Stimulated activated CD4-positive, alpha-beta T cell treated with anti-CD3 and anti-CD28 coated beads, Interleukin-4, amount 100 ng/mL, for 1 hour (primary cell): ENCODE measurements around the gene NCAM1.

Experiments used
- DNase-seq: peaks from one replicate; pipeline ENCODE4 v3.0.0-alpha.2; 2020

The NCAM1 gene

DNA sequence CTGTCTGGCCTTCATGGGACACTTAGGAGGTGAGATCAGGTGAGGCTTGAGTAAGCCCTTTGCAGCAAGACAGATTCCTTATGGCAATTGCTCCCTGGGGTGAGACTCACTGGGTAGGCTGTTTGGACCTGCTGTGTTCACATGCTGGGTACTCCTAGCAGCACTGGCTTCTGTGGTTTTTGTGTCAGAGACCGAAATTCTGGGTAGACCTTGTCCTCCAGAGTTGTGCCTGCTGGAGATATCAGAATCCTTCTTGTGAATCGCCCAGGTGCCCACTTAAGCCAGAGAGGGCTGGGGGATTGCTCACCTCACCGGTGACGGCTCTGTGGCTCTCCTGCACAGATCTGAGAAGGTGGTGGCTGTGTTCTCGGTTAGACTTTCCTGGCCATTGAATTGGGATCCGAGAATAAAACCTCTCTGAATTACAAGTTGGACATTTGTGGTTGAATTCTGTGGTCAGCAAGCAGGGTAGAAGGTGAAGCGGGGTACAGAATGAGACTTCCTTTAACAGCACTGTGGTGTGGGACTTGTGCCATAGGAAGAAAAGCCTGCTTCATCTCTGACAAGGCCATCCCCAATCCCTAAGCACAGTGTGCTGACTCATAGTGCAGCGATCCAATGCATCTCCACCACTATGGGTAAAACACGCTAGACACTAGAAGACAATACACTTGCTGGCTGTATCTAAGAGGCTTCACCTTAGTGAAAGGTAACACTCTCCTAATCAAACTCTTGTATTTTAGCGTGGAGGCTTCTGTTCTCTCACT, 300.7 kb downstream of the NCAM1 start:
- no peak for DNase-seq

DNA sequence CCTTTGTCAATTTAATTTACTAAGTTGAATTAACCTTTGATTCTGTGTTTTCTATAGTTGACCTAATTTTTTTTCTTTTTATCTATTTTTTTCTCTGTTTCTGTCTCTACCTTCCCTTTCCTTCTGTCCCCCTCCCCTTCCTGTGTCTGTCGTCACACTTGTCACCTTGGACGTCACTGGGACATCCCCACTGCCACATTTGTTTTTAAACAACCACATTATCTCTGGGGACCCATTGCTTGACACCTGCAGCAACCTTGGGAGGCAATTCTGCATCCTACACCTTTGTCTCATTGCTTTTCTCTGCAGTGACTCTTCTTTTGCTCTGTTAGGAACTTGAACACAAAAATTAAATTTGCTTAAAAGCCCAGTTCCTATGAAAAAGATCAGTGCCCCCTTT, 301.4 kb downstream of the NCAM1 start:
- no peak for DNase-seq

DNA sequence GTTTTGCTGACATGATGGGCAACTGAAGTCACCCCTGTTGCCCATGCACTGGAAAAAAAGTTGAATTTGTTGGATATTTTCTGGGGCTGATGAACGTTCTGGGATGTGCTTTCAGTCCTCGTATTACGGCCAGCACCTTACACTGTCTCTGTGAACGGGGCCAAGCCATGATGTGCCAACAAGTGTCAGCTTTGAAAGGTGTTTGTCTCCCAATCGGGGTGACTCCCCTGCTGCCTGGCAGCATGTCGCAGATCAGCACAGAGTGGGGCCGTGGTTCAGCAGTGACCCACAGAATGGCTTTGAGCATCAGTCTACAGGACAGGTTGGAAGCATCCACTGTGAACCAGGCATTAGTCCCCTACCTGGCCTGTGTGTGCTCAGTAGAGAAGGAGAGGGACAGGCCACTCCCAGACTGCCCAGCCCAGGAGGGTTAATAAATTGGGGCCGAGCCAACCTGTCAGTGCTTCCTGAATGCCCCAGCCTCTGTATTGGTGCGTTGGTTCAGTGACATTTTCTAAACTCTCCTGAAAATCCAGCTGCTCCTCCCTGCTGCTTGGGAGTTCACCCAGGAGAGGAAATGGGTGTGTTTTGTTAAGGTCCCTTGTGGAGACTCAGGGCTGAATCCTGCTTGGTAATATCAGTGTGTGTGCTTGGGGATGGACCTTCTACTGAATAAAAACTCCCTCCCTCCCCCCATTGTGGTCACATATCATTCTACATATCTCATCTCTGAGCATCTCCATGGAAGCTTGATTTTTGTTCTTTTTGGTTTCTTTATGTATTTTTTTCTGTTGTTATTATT, 302.4 kb downstream of the NCAM1 start:
- no peak for DNase-seq

DNA sequence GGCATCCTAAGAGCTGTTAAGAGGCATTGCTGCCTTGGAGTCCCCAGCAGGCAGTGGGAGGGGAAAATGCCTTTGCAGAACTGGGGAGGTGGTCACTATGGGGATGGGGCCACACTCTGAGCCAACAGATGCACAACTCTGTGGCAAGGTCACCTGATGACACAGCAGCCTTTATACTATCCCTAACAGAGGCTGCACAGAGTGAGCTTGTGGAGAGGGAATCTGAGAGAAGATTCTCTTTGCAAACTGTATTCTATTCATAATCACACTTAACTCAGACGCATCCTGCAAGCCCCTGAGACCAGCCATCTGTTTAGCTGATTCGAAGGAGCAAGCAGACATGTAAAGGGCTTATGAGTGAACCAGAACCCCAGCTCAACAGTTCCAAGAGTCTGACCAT, 304.1 kb downstream of the NCAM1 start:
- no peak for DNase-seq

DNA sequence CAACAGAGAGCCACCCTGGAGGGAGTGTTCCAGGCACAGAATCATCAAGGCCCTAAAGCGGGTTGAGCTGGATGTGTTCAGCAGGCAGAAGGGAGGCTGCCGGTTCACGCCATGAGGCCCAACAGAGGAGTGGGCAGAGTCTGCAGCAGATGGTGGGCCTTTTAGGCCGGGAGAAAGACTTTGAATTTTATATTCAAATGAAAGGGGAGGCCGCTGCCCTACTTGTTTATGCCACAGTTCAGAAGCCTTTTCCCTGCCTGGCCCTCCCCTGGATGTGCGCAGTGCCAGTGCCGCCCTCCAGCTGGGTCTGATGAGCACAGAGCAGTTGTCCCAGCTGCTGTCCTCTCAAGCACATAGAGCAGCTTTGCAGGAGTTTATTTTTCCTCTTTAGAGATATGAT, 306.3 kb downstream of the NCAM1 start:
- DNase-seq: no peak

DNA sequence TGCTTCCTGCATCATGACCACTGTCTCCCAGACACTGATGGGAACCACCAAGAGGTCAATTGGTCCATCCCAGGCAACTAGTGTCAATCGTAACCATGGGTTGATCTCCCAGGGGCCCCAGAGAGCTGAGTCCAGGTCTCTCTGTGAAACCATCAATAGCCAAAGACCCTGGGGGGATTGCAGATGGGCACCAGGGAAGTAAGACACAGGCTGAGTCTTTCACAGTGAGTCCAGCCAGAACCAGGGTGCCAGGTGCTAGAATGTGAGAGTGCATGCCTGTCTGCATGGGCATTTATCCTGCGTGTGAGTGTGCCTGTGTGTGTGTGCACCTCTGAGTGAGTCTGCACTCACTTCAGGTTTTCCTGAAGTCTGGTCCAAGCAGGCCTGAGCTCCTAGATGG, 307.9 kb downstream of the NCAM1 start:
- no peak for DNase-seq

DNA sequence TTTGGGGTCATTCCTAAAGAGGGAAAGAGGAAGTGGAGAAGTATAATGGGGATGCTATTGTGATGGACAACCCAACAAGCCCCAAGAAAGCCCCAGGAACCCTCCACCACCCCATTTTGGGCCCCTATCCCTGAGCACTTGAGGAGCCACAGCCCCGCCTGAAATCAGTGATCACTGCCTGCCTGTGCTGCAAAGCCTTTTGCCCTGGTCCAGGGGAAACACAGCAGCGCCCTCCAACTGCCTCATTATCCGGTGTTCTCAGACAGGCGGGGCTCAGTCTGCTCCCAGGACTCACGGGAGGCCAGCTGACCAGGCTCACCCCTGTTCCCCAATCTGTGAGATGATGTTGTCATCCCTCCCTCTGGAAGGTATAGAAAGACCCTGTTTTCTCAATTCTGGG, 308.4 kb downstream of the NCAM1 start:
- no peak for DNase-seq

DNA sequence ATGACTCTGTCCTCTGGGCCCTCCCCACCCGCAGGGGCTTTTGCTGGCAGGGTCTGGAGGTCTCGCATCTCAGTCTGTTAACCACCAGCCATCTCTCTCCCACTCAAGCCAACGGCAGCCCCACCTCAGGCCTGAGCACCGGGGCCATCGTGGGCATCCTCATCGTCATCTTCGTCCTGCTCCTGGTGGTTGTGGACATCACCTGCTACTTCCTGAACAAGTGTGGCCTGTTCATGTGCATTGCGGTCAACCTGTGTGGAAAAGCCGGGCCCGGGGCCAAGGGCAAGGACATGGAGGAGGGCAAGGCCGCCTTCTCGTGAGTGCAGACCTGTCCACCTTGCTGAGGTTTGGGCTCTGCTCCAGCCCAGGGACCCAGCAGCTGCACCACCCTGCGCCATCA, 308.9 kb downstream of the NCAM1 start:
- no peak for DNase-seq

DNA sequence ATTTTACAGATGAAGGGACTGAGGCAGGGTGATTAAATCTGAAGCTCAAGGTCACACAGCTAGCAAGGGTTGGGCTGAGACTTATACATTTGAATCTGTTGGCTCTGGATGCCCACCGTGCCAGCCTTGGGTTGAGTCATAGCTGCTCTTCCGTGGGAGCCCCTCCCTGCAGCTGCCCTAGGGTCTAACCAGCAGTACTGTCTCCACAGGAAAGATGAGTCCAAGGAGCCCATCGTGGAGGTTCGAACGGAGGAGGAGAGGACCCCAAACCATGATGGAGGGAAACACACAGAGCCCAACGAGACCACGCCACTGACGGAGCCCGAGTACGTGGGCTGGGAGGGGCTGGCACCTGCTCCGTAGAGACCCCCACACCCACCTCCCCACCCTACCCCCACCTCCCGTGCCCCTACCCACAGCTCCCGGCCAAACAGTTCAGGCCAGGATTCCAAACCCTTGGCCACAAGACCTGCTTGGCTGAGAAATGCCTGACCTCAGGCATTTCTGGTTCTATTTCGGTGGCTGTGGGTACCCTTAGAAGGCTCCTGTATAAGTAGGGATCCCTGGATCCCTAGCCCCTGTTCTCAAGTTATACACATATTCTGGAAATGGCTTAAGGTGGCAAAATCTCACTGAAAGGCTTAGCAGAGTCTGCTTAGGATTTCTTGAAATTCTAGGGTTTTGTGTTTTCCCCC, 310.5 kb downstream of the NCAM1 start:
- no peak for DNase-seq

DNA sequence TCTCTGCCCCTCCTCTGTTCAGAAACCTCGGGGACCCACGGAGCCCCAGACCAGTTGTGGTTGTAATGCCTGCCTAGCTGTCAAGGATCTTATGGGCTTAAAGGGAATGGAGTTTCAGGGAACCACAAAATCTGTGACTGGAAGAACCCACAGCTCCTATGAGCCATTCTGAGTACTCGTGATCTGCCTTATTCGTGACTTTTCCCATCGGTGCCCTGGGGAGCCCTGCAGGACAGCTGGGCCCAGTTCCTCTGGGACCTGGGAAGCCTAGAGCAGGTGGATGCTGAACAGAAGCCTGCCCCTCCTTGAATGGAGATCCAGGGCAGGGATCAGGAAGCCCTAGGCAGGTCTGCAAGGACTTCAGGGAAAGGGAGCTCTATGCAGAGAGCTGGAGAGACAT, 311.1 kb downstream of the NCAM1 start:
- DNase-seq: no peak

DNA sequence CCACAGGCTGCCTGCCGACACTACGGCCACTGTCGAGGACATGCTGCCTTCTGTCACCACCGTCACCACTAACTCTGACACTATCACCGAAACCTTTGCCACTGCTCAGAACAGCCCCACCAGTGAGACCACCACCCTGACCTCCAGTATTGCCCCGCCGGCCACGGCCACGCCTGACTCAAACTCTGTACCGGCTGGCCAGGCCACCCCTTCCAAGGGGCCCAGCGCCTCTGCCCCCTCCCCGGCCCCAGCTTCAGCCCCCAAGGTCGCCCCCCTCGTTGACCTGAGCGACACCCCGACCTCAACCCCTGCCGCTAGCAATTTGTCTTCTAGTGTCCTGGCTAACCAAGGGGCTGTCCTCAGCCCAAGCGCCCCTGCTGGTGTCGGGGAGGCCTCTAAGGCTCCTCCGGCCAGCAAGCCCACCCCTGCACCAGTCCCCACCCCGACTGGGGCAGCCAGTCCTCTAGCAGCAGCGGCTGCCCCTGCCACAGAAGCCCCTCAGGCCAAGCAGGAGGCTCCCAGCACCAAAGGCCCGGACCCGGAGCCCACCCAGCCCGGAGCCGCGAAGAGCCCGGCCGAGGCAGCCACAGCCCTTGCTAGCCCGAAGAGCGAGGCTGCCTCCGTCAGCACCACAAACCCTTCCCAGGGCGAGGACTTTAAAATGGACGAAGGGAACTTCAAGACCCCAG, 311.9 kb downstream of the NCAM1 start:
- no peak for DNase-seq

DNA sequence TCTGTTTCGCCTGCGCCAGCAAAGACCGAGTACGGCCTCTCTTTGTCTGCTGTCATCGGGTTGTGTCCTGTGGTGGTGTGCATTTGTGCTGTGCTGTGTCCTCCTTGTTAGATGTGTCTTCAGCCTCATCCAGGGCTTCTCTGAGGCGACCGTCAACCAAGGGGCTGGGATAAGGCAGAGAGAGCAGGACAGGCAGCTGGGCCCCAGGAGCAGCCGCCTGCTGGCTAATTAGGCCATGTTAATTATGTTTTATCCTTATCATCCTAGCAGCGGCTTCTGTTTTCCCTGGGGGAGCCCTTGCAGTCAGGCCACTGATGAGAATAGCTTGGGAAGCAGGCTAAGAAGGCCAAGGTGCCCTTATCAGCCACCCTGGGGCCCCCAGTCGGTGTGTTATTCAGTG, 312.5 kb downstream of the NCAM1 start:
- DNase-seq: no peak

DNA sequence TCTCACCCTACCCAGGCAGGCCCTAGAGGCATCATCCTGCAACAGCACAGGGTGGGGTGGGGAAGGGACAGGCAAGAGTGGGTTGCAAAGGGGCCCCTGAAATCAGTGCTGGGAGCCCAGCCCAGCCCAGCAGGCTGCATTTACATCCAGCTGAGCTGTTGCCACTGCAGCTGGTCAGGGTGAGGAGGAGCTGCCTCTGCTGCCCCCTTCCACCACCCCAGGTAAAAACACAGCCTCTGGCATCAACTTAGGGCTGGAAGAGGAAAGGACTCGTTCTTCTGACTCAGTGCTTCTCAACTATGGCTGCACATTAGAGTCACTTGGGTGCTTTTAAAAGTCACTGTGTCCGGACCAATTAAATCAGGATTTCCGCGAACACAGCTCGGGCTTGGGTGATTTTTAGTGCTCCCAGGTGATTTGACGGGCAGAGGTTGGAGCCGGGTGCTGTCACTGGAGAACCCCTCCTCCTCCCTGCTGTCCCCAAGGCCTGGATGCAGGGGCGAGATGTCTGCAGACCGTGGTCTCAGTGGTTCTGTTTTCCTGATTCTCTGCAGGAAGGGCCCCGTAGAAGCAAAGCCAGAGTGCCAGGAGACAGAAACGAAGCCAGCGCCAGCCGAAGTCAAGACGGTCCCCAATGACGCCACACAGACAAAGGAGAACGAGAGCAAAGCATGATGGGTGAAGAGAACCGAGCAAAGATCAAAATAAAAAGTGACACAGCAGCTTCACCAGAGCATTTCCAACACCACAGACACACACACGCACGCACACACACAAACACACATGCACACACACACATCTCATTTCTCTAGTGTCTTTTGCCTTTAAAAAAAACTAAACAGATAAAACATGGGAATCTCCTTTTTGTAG, 313.7 kb downstream of the NCAM1 start:
- no peak for DNase-seq

DNA sequence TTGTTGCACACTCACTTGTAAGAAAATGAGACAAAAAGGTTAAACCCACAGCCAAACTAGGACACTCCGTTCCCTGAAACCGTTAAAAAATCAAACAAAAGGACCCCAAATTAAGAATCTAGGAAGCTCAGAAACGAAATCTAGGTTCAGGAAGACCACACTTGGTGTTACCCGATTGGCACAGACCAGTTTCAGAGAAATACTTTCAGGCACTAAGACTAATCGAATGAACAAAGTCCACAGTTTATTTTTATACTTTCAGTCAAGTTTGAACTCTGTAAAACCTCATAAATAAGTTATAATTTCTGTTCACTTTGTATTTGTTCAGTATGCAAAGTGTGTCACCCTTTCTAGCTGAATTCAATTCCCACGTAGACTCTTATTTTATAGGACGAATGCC, 314.4 kb downstream of the NCAM1 start:
- no peak for DNase-seq

DNA sequence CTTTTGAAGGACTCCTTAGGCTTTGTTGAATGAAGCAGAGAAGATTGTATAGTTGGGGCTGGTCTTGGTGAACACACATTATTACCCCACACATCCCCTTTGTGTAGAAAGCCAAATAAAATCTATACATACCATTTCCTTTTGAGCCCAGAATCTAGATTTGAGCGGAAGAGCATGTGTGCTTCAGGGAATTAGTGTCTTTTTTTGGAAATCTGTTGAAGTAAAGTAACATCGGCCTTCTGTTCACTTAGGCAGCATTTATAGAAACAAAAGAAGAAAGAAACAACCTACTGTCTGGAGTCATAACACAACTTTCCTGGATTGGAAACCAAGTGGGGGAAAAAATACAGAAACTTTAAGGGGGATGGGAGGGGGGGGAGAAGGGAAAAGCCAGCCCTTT, 315.2 kb downstream of the NCAM1 start:
- no peak for DNase-seq

DNA sequence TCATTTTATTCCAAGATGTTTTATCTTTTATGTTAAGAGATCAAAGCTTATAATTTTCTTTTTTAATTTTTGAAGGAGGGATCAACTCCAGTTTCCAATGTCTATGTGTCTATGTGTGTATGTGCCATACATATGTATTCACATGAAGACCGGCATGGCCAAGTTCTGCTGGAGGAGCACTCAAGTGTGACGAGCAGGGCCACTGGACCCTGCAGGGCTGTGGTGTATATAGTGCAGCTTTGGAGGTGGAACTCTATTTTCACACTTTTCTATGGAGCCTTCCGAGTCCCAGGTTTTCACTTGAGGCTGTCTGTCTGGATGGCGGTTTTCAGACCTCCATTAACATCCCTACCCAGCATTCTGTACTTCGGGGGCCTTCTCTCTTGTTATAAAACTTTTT, 316.7 kb downstream of the NCAM1 start:
- DNase-seq: no peak

DNA sequence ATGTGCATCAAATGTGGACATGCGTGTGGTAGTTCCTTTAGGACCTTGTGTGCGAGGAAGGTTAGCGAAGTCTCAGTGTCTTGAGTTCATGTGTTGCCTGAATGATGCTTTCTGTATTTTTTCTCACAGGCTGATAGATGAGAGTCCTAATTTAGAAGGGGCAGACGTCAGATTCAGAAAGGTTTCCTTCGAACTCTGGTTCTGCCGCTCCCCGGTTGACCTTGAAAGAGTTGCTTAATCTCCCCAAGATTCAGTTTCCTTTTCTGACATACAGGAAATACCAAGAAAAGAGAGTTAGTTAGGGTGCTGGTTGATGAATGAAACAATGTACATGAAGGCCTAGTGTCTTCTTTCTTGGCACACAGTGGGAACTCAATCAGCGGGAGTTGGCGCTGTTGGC, 317.3 kb downstream of the NCAM1 start:
- no peak for DNase-seq

DNA sequence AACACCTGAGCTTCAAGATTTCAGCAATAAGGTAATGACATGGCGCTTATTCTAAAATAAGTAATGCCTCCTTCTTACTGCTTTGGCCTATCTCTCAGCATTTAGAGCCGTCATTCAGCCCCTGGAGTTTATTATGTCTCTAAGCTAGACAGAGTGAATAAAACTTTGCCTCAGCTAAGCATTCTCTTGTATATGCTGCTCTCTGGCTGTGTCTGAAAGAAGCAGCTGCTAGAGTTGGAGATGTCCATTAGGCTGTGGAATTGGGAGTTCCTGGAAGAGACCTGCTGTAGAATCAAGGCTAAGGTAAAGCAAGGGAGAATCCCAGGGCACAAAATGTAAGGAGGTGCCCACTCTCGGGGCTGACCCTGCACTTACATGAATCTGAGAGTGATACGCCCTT, 317.7 kb downstream of the NCAM1 start:
- DNase-seq: no peak

DNA sequence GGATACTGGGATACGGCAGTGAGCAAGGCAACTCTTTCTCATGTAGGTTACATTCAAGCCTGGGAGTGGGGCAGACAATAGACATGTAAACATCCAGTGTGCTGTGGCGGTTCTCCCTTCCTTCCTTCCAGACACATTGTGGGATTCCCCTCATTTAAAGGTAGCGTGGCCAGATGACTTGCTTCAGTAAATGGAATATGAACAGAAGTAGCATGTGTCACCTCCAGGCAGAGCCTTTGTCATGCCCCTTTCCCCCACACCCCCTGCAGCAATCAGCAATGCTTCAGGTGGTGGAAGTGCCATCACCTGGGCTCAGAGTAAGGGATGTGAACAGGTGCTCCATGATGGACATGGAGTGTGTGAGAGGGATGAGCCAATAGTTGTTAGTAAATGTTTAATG, 318.4 kb downstream of the NCAM1 start:
- no peak for DNase-seq

DNA sequence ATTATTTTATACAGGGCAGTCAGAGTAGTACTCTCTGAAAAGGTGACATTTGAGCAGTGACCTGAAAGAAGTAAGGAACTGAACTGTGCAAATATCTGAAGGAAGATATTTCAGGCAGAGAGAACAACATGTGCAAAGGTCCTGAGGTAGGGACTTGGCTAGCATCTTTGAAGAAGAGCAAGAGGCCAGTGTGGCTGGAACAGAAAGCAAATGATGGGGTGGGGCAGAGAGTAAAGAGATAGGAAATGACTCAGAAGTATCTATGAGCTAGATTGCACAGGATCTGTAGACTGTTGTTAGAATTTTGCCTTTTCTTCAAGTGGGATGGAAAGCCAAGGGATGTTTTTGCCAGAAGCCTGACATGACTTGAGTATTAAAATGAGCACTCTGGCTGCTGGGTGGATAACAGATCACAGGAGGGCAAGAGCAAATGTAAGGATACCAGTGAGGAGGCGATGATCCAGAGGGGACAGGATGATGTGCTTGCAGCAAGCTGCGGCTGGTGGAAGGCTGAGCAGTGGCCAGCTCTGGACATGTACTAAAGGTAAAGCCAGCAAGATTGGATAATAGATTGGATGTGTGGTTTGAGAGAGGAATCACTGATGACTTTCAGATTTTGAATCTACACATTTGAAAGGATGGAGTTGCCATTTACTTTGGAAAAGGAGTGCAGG, 320.0 kb downstream of the NCAM1 start:
- DNase-seq: no peak

DNA sequence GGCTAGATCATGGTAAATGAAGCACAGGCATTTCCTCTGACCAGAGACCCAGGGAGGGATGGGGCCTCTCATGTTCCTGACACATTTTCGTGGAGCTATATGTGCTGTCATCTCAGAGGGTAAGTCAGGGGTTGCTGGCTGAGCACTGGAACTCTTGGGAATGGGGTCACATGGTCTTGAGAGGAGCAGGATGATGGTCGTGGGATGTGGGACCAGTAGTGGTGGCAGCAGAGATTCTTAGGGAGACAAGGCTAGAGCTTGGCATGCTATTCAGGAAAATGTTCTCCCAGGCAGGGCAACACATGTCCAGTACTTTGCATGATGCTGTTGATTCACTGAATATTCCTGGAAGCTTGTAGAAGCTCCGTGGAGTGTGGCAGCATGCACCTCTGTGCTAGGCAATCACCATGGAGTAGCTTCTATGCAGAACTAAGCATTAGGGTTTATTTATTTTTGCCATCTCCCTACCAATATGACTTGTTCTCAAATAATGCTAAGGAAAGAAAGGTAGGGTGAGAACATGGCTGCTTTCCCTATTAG, 321.7 kb downstream of the NCAM1 start:
- no peak for DNase-seq

DNA sequence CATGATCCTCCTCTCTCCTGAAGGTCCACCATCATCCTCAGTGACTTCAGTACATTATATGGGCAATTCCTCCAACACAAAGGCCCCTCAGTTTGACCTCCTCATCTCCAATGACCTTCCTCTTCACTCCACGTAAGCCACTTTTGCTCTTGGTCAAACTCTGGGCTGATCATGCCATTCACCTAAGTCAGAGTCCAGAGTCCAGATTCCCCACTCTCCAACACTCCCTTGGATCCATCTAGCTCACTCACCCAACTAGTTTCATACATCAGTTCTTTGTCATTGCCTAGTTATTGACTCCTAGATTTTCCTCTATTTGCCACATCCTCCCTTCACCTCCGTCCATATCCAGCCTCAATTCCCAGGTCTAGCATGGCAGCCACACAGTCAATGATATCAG, 322.7 kb downstream of the NCAM1 start:
- no peak for DNase-seq
